HUDEP-2 (cell line): ENCODE data around the gene SEC63.
"Not testable (repeated sequence)": the region's sequence is repeated elsewhere in the genome, so short reads cannot be mapped to it uniquely, and the experiment has no call there.

Source experiments
- DNase-seq, 76 experiments: peaks; one replicate each; lab custom pipeline; 2025; ENCODE audit not compliant: unreplicated experiment in 76 of 76; lab: John Stamatoyannopoulos, UW

The SEC63 gene

GRCh38 chr6:107973594-107973993 lies 15.6 kb upstream of the SEC63 start:
- DNase-seq, result no peak

GRCh38 chr6:107972413-107973096 lies 14.5 kb upstream of the SEC63 start:
- no peak for DNase-seq

GRCh38 chr6:107971181-107971580 lies 13.2 kb upstream of the SEC63 start:
- DNase-seq, result no peak

GRCh38 chr6:107970255-107970654 lies 12.2 kb upstream of the SEC63 start:
- DNase-seq, result no peak

- no peak for DNase-seq
Observed at GRCh38 chr6:107968081-107968480, 10.1 kb upstream of the SEC63 start.

DNA sequence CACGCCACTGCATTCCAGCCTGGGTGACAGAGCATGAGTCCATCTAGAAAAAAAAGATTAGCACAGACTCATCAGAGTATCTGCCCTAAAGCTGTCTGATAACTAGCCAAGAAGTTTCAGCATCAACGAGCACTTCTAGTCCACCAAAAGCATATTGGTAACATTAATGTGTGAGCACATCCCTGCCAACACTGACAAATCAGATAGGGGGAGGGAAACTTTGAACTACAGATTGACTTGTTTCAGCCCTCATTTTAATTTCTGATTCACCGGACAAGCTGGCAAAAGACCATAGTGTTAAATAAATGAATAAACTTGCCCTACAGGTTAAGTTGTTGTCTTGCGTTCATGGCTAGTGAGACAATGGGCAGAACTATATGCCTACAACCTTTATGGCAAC lies 7.7 kb upstream of the SEC63 start:
- DNase-seq, result no peak

DNA sequence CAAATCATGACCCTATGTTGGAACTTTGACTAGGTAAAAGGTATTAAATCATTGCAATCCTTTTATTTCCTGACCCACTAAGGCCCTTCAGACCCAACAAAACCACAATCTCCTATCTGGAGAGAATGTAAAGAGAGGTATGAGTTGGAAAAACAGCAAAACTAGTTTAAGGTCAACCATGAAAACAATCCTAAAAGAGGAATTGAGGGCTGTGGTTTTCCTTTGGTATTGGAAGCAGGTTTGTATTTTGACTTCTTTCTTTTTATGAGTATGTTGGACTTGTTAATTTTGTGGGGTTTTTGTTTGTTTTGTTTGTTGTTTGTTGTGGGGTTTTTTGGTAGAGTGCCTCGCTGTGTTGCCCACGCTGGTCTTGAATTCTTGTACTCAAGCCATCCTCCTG lies 4.7 kb upstream of the SEC63 start:
- no peak for DNase-seq

- no peak for DNase-seq
Observed at GRCh38 chr6:107959392-107959791, 1.4 kb upstream of the SEC63 start.

GRCh38 chr6:107958689-107959362 lies 818 bp upstream of the SEC63 start:
- DNase-seq, result not testable (repeated sequence)

- DNase-seq, result peak in 55 of 76 experiments; percentile 10 to 87 (median 41)
Observed at GRCh38 chr6:107957308-107957908, 600 bp downstream of the SEC63 start.

GRCh38 chr6:107956586-107957307 lies 1.3 kb downstream of the SEC63 start:
- peak in 4 of 76 experiments; percentile 16 to 41 (median 30) for DNase-seq

- no peak for DNase-seq
Observed at GRCh38 chr6:107956181-107956580, 1.8 kb downstream of the SEC63 start.

DNA sequence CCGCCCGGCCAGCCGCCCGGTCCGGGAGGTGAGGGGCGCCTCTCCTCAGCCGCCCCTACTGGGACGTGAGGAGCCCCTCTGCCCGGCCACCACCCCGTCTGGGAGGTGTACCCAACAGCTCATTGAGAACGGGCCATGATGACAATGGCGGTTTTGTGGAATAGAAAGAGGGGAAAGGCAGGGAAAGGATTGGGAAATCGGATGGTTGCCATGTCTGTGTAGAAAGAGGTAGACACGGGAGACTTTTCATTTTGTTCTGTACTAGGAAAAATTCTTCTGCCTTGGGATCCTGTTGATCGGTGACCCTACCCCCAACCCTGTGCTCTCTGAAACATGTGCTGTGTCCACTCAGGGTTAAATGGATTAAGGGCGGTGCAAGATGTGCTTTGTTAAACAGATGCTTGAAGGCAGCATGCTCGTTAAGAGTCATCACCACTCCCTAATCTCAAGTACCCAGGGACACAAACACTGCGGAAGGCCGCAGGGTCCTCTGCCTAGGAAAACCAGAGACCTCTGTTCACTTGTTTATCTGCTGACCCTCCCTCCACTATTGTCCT lies 4.1 kb downstream of the SEC63 start:
- not testable (repeated sequence) for DNase-seq

- DNase-seq, result no peak
Observed at GRCh38 chr6:107943626-107944439, 14.2 kb downstream of the SEC63 start.

DNA sequence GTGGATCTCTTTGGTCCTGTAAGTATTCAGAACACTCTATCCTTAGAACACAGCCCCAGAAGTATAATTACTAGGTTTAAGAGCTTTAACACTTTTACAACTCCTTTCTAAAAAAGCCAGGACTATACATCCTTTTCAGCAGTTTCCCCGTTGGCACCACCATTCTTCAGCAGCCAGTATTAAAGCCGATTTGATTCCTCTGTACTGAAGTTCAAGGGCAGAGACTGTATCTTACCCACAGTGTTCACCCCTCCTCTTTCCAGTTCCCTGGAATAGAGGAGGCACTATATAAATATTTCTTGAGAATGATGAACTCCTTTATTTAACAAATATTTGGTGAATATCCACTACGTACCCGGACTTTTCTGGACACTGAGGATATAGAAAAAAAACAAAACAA lies 15.9 kb downstream of the SEC63 start:
- DNase-seq, result no peak

GRCh38 chr6:107941627-107942026 lies 16.4 kb downstream of the SEC63 start:
- DNase-seq, result peak in 12 of 76 experiments; percentile 6 to 34 (median 16)

DNA sequence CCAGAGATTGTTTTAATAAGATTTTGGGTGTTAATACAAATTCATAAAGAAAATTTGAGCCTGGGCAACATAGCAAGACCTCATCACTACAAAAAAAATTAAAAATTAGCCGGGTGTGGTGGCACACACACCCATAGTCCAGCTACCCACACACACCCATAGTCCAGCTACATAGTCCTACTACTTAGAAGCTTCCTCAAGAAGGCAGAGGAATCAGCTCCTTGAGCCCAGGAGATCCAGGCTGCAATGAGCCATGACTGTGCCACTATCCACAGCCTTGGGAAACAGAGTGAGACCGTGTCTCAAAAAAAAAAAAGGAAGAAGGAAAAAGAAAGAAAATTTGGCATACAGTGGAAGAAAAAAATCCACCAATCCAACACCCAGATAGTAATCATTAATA lies 16.8 kb downstream of the SEC63 start:
- no peak for DNase-seq

DNA sequence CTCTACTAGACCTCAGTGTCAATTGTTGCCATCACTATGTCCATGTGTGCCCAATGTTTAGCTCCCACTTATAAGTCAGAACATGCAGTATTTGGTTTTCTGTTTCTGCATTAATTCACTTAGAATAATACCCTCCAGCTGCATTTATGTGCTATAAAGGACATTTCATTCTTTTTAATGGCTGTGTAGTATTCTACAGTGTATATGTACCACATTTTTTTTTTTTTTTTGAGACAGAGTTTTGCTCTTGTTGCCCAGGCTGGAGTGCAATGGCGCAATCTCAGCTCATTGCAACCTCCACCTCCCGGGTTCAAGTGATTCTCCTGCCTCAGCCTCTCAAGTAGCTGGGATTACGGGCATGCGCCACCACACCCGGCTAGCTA lies 21.1 kb downstream of the SEC63 start:
- not testable (repeated sequence) for DNase-seq

GRCh38 chr6:107936162-107936909 lies 21.7 kb downstream of the SEC63 start:
- DNase-seq, result no peak
